A673 (cell line): ENCODE measurements around the gene CARMIL1. TPM values are rescaled to one million over a fixed set of nuclear protein-coding genes. Genes with fewer than 3 reads are reported as not detected.

Source experiments
- BruUV-seq: library from RNA; stranded (reverse); fragments of 400-500 nt; replicated peaks from 2 replicates; lab custom pipeline; 2021; lab: Mats Ljungman, UMichigan
- CTCF ChIA-PET: fragments of 300-600 bp; sonication (Branson Sonifier 250); formaldehyde crosslinking; loops from one replicate; lab custom pipeline; 2022; ENCODE audit warnings: antibody characterized with exemption; lab: Charles Lee
- POLR2A ChIA-PET: fragments of 300-600 bp; sonication (Branson Sonifier 250); formaldehyde crosslinking; loops from one replicate; lab custom pipeline; 2022; ENCODE audit warnings: antibody characterized with exemption; ENCODE audit not compliant: low non-redundant PET; lab: Charles Lee
- DNase-seq: peaks from one replicate; pipeline ENCODE4 v3.0.0-alpha.2; 2015; ENCODE audit warnings: low spot score
- H3K27ac ChIP-seq: fragments of 200-600 bp; sonication (generic); 2 replicates; pipeline ENCODE4 v1.5.1; 2016; ENCODE audit warnings: mixed run types, low read depth, mild to moderate bottlenecking, mixed read lengths, antibody characterized with exemption, low read length; ENCODE audit not compliant: poor library complexity, severe bottlenecking
- H3K27me3 ChIP-seq: fragments of 200-600 bp; sonication (generic); replicated peaks from 2 replicates; pipeline ENCODE4 v1.6.1; 2017; ENCODE audit warnings: mixed run types, low read depth, mild to moderate bottlenecking, mixed read lengths, antibody characterized with exemption, low read length; ENCODE audit not compliant: insufficient read depth, poor library complexity
- H3K36me3 ChIP-seq: fragments of 200-600 bp; sonication (generic); 2 replicates; pipeline ENCODE4 v1.6.1; 2016; ENCODE audit warnings: mixed run types, mild to moderate bottlenecking, mixed read lengths, antibody characterized with exemption, low read length; ENCODE audit not compliant: insufficient read depth, poor library complexity, severe bottlenecking
- H3K4me1 ChIP-seq: fragments of 200-600 bp; sonication (generic); 2 replicates; pipeline ENCODE4 v1.6.1; 2017; ENCODE audit warnings: mixed run types, mild to moderate bottlenecking, mixed read lengths, antibody characterized with exemption, low read length; ENCODE audit not compliant: insufficient read depth, poor library complexity, severe bottlenecking
- H3K4me3 ChIP-seq: fragments of 200-600 bp; sonication (generic); 2 replicates; pipeline ENCODE4 v1.5.1; 2016; ENCODE audit warnings: low read depth, mixed run types, mild to moderate bottlenecking, mixed read lengths, low read length; ENCODE audit not compliant: poor library complexity, severe bottlenecking
- H3K9me3 ChIP-seq: fragments of 200-600 bp; sonication (generic); 2 replicates; pipeline ENCODE4 v1.6.1; 2016; ENCODE audit warnings: mixed run types, low read depth, mild to moderate bottlenecking, mixed read lengths, antibody characterized with exemption, low read length; ENCODE audit not compliant: poor library complexity, severe bottlenecking
- CTCF ChIP-seq: fragments of 300-800, 200-600 bp; sonication (generic); conservative IDR thresholded peaks from 2 replicates; pipeline ENCODE4 v1.5.1; 2017; ENCODE audit warnings: low read depth, mild to moderate bottlenecking, antibody characterized with exemption, low read length, moderate library complexity, mixed read lengths
- EZH2 ChIP-seq: fragments of 200-600 bp; sonication (generic); IDR thresholded peaks from 2 replicates; pipeline ENCODE4 v1.6.1; 2017; ENCODE audit warnings: borderline replicate concordance, low read depth, mild to moderate bottlenecking, mixed read lengths, antibody characterized with exemption, low read length; ENCODE audit not compliant: poor library complexity, severe bottlenecking
- intact Hi-C: fragments of 100-400 bp; cut with micrococcal nuclease; formaldehyde crosslinking; loops from one replicate; pipeline ENCODE4 v1.10.0; 2022; ENCODE audit not compliant: unreplicated experiment
- total RNA-seq: library from RNA; stranded (reverse); gene quantifications from 2 replicates; pipeline ENCODE4 v1.2.3, GENCODE V29; 2021

CARMIL1 gene
- total RNA-seq, 1 experiment from 2014 or later = 7.2 TPM

- no TSS peak for BruUV-seq
- POLR2A ChIA-PET = no interaction called here
- no peak for TF ChIP-seq CTCF
- TF ChIP-seq EZH2 = no peak
- intact Hi-C loops = no loop called here
- no peaks in the 10 kb centered on the region for H3K36me3 ChIP-seq
- H3K27me3 ChIP-seq = no peaks in the 10 kb centered on the region
- H3K9me3 ChIP-seq = no peaks in the 10 kb centered on the region
- H3K27ac ChIP-seq = no peak overlapping the region
- CTCF ChIA-PET = interaction anchor here (0.6 to 3.2 kb wide), 5 partner anchors 13 to 278 kb away, joined by 3 to 40 read pairs (median 12); no protein-coding TSS in a partner anchor
- peak overlapping the region; percentile 85 for H3K4me3 ChIP-seq
- H3K4me1 ChIP-seq = peaks cover 16% of the 10 kb centered on the region
- no peak for DNase-seq
These were observed 787 bp upstream of the CARMIL1 start for GRCh38 chr6:25278261-25278913.

DNA sequence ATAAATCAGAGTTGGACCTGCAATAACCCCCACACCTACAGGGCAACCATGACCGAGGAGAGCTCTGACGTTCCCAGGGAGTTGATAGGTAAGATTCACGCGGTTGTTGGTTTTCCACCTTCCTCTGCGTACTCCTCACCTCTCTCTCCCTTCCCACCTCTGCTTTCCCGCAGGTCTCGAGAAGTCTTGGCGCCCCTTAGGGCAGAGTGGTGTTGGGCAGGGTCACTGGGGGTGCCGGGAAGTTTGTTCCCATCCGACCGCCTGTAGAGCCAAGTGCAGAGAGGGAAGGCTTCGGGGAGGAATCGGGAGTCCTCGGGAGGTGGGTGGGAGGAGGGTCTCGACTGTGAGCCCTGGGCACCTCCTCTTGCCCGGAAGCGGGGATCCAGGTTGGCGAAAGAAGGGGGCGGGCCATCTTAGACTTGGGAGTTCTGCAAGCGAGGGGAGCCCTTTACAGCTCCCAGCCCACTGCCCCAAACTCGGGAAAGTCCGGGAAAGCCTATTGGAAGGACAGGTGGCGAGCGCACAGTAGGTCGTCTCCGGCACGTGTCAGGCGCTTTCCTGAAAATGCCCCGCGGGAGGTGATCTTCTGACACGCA, 672 bp downstream of the CARMIL1 start:
- POLR2A ChIA-PET = interaction anchor here (0.6 kb wide), 1 partner anchor 57 kb away, joined by 3 read pairs; no protein-coding TSS in a partner anchor
- H3K9me3 ChIP-seq = no peaks in the 10 kb centered on the region
- TF ChIP-seq CTCF (no peak), EZH2 (no peak)
- peak overlapping the region; percentile 85 for H3K4me3 ChIP-seq
- CTCF ChIA-PET = interaction anchor here (0.7 to 3.2 kb wide), 3 partner anchors 8 to 277 kb away, joined by 12 to 40 read pairs (median 20); no protein-coding TSS in a partner anchor
- BruUV-seq = TSS peak; percentile 42
- H3K27ac ChIP-seq = peak overlapping the region; percentile 75
- no peaks in the 10 kb centered on the region for H3K36me3 ChIP-seq
- intact Hi-C loops = loop anchor here (1.0 kb wide), 2 partner anchors 210 to 276 kb away; no protein-coding TSS in a partner anchor
- DNase-seq = peak; percentile 17
- H3K27me3 ChIP-seq = no peaks in the 10 kb centered on the region
- peaks cover 16% of the 10 kb centered on the region for H3K4me1 ChIP-seq

DNA sequence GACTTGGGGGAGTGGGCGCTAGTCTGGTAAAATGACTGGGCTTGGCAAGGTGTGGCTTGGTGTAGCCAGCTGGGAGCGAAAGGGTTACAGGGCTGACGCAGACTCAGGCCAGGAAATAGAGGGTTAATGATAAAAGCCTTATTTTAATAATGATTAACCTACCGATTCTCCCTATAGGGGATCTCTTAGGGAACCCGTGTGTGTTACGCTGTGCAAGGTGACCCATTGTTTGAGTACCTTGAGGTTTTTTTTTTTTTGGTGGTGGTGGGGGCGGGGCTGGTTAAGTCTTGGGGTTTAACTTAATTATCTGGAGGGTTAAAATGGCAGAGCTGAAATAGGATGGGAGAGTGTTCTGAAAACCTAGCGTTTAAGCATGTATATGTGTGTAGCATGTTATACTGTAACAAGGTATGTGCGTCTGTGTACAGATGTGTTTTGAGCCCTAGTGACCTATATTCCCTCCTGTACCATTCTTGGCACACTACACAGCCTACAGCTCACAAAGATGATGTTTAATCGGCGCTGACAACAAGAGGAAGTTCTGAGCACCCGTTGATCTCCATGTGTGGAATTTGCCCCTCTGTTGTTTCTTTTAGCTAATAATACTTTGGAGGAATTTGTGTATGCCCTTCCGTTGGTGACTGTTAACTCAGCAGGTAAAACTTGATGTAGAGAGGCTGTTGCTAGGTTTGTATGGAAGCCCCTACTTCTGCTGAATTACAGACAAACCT, 1.3 kb downstream of the CARMIL1 start:
- no peak for DNase-seq
- POLR2A ChIA-PET = interaction anchor here (0.6 kb wide), 1 partner anchor 56 kb away, joined by 3 read pairs; no protein-coding TSS in a partner anchor
- H3K4me1 ChIP-seq = peaks cover 16% of the 10 kb centered on the region
- BruUV-seq = no TSS peak
- peak overlapping the region; percentile 85 for H3K4me3 ChIP-seq
- no peaks in the 10 kb centered on the region for H3K36me3 ChIP-seq
- no peaks in the 10 kb centered on the region for H3K27me3 ChIP-seq
- CTCF ChIA-PET = interaction anchor here (2.8 to 3.2 kb wide), 2 partner anchors 210 to 276 kb away, joined by 20 to 40 read pairs; no protein-coding TSS in a partner anchor
- TF ChIP-seq EZH2 = no peak
- no peak for TF ChIP-seq CTCF
- no peak overlapping the region for H3K27ac ChIP-seq
- intact Hi-C loops = no loop called here
- H3K9me3 ChIP-seq = no peaks in the 10 kb centered on the region
